ENCODE results near the gene DNAJC18.

GRCh38 chr5:139401546-139401945, 37.8 kb downstream of the DNAJC18 start:
- TF ChIP-seq CTCF (conservative IDR thresholded peaks at IDR 0.05; ENCODE audit: low read depth, low read length) (no peak), CEBPB (IDR thresholded peaks at IDR 0.05; ENCODE audit: low read depth, low read length) (no peak), USF2 (IDR thresholded peaks at IDR 0.05; ENCODE audit: low read depth, low read length) (no peak), POLR2A (IDR thresholded peaks at IDR 0.05; ENCODE audit: low read depth, low read length) (no peak), RCOR1 (IDR thresholded peaks at IDR 0.05; ENCODE audit: insufficient replicate concordance, low read length) (no peak), SMC3 (IDR thresholded peaks at IDR 0.05; ENCODE audit: low read depth, low read length) (no peak), ELK1 (IDR thresholded peaks at IDR 0.05; ENCODE audit: borderline replicate concordance, low read depth, low read length) (no peak), BHLHE40 (IDR thresholded peaks at IDR 0.05; ENCODE audit: low read depth, low read length) (no peak), RAD21 (IDR thresholded peaks at IDR 0.05; ENCODE audit: low read length) (no peak)
